Tibial nerve (tissue), 3 donors: ENCODE data around the gene OTOS.

Experiments
- CTCF ChIP-seq, 5 experiments: fragments of 200-600 bp in 3 of 5; fragments of 450-650 bp in 2 of 5; sonication (generic) in 3 of 5; IDR thresholded peaks; one replicate each; pipeline ENCODE4 v1.5.1; 2016 to 2019; ENCODE audit warnings: antibody characterized with exemption in 5 of 5, mild to moderate bottlenecking in 3 of 5, moderate library complexity in 2 of 5
- POLR2A ChIP-seq, 2 donors: fragments of 450-650 bp; IDR thresholded peaks; one replicate each; pipeline ENCODE4 v1.6.1; 2017; ENCODE audit warnings: antibody characterized with exemption in 2 of 2, mild to moderate bottlenecking in 2 of 2, moderate library complexity in 2 of 2

- no peak for TF ChIP-seq CTCF (IDR thresholded peaks at IDR 0.05)
- no peak for TF ChIP-seq POLR2A (IDR thresholded peaks at IDR 0.05)
Observed at GRCh38 chr2:240135706-240136012, 4.8 kb downstream of the OTOS start.
